ENCODE data around the gene SV2B.

The SV2B gene

GRCh38 chr15:91109885-91110284, 9.8 kb downstream of the SV2B start (continued):
- no peak for TF ChIP-seq PRDM2 (tag by site-specific recombination; IDR thresholded peaks at IDR 0.05; ENCODE audit: borderline replicate concordance)
- TF ChIP-seq PATZ1 (tag by site-specific recombination; IDR thresholded peaks at IDR 0.05) = no peak
- TF ChIP-seq ZNF292 (tag by site-specific recombination; IDR thresholded peaks at IDR 0.05; ENCODE audit: borderline replicate concordance, low read depth) = no peak
- no peak for TF ChIP-seq ZBTB49 (tag by site-specific recombination; IDR thresholded peaks at IDR 0.05; ENCODE audit: low read depth)
- TF ChIP-seq ZNF311 (tag by site-specific recombination; IDR thresholded peaks at IDR 0.05; ENCODE audit: borderline replicate concordance) = no peak
- TF ChIP-seq ZNF248 (tag by site-specific recombination; IDR thresholded peaks at IDR 0.05) = no peak
- no peak for TF ChIP-seq ZNF211 (tag by site-specific recombination; IDR thresholded peaks at IDR 0.05; ENCODE audit: low read depth)

GRCh38 chr15:91110407-91110806, 10.3 kb downstream of the SV2B start:
- no peak overlapping the region for H3K4me3 ChIP-seq (ENCODE audit: low read depth, low read length)
- CTCF ChIA-PET = interaction anchor here (0.7 to 1.5 kb wide), 2 partner anchors 137 to 617 kb away, joined by 3 to 5 read pairs; no protein-coding TSS in a partner anchor
- no peaks in the 10 kb centered on the region for H3K4me1 ChIP-seq (ENCODE audit: control insufficient read depth, insufficient read depth, low read length)
- no peaks in the 10 kb centered on the region for H3K36me3 ChIP-seq (ENCODE audit: control insufficient read depth in 2 of 2, insufficient read depth in 1 of 2, low read length in 2 of 2)
- no peak for TF ChIP-seq ZNF510 (tag by site-specific recombination; IDR thresholded peaks at IDR 0.05; ENCODE audit: insufficient replicate concordance)
- TF ChIP-seq HOXA7 (CRISPR knock-in tag; IDR thresholded peaks at IDR 0.05; ENCODE audit: borderline replicate concordance) = no peak
- no peak for TF ChIP-seq ZBTB48 (tag by site-specific recombination; IDR thresholded peaks at IDR 0.05)
- TF ChIP-seq ZBTB6 (tag by site-specific recombination; IDR thresholded peaks at IDR 0.05) = no peak
- no peak for TF ChIP-seq SP3 (tag by site-specific recombination; IDR thresholded peaks at IDR 0.05)
- TF ChIP-seq HOXD13 (CRISPR knock-in tag; IDR thresholded peaks at IDR 0.05; ENCODE audit: borderline replicate concordance) = no peak
- no peak for TF ChIP-seq ZBTB20 (tag by site-specific recombination; IDR thresholded peaks at IDR 0.05)
- no peak for TF ChIP-seq PBX3 (CRISPR knock-in tag; IDR thresholded peaks at IDR 0.05)
- no peak for TF ChIP-seq ZNF707 (tag by site-specific recombination; IDR thresholded peaks at IDR 0.05)
- no peak for TF ChIP-seq ZEB2 (tag by site-specific recombination; IDR thresholded peaks at IDR 0.05)
- TF ChIP-seq ZNF558 (tag by site-specific recombination; IDR thresholded peaks at IDR 0.05) = no peak
- H3K9me3 ChIP-seq (ENCODE audit: control insufficient read depth, insufficient read depth, low read depth, low read length) = no peaks in the 10 kb centered on the region
- POLR2A ChIA-PET = no interaction called here
- H3K27ac ChIP-seq (ENCODE audit: extremely low read depth, low read depth, low read length) = no peak overlapping the region
